RCC 7860 (cell line): ENCODE data around the gene RBPJL.

ENCODE experiments used
- DNase-seq: peaks from one replicate; pipeline ENCODE4 v3.0.0-alpha.2; 2015; ENCODE audit warnings: low spot score
- FAIRE-seq: peaks from 2 replicates; lab custom pipeline; 2012; peaks lifted over from hg19 to GRCh38; lab: Jason Lieb, UNC

RBPJL gene

GRCh38 chr20:45292343-45292742, 14.3 kb upstream of the RBPJL start:
- FAIRE-seq (no peak), DNase-seq (no peak)

- DNase-seq: peak; percentile 29
- no peak for FAIRE-seq
Observed at GRCh38 chr20:45293041-45294002, 13.3 kb upstream of the RBPJL start.

GRCh38 chr20:45294003-45294368, 12.7 kb upstream of the RBPJL start:
- no peak for DNase-seq
- no peak for FAIRE-seq

- no peak for FAIRE-seq
- DNase-seq: no peak
Observed at GRCh38 chr20:45294659-45295058, 12.0 kb upstream of the RBPJL start.

GRCh38 chr20:45297786-45298497, 8.7 kb upstream of the RBPJL start:
- FAIRE-seq (no peak), DNase-seq (no peak)

GRCh38 chr20:45299786-45300185, 6.9 kb upstream of the RBPJL start:
- DNase-seq: no peak
- no peak for FAIRE-seq

- DNase-seq (peak; percentile 23), FAIRE-seq (no peak)
Observed at GRCh38 chr20:45300961-45301360, 5.7 kb upstream of the RBPJL start.

GRCh38 chr20:45301824-45302271, 4.8 kb upstream of the RBPJL start:
- FAIRE-seq (no peak), DNase-seq (no peak)

- FAIRE-seq (no peak), DNase-seq (no peak)
Observed at GRCh38 chr20:45303586-45304463, 2.8 kb upstream of the RBPJL start.

- FAIRE-seq: no peak
- no peak for DNase-seq
Observed at GRCh38 chr20:45304464-45304999, 2.1 kb upstream of the RBPJL start.

GRCh38 chr20:45305262-45305661, 1.4 kb upstream of the RBPJL start:
- DNase-seq (no peak), FAIRE-seq (no peak)

GRCh38 chr20:45307076-45307640, 518 bp downstream of the RBPJL start:
- DNase-seq (no peak), FAIRE-seq (no peak)

GRCh38 chr20:45308117-45308778, 1.6 kb downstream of the RBPJL start, which contains the start of gene MATN4:
TSS of gene MATN4 (minus strand) at chr20:45308299. CDS start at chr20:45305582, 2,717 bp downstream.
- DNase-seq: no peak
- no peak for FAIRE-seq

- FAIRE-seq: no peak
- DNase-seq: no peak
Observed at GRCh38 chr20:45309075-45309474, 2.4 kb downstream of the RBPJL start.

GRCh38 chr20:45311589-45312211, 5.1 kb downstream of the RBPJL start:
- FAIRE-seq (no peak), DNase-seq (no peak)

GRCh38 chr20:45312241-45312640, 5.6 kb downstream of the RBPJL start:
- DNase-seq: no peak
- no peak for FAIRE-seq

- no peak for DNase-seq
- no peak for FAIRE-seq
Observed at GRCh38 chr20:45313065-45313695, 6.5 kb downstream of the RBPJL start.

GRCh38 chr20:45313943-45314342, 7.3 kb downstream of the RBPJL start:
- DNase-seq (no peak), FAIRE-seq (no peak)

- DNase-seq: no peak
- no peak for FAIRE-seq
Observed at GRCh38 chr20:45315672-45316071, 9.0 kb downstream of the RBPJL start.
